HK-2 (cell line): ENCODE results near the gene PFKFB2.
"Not testable (repeated sequence)": the region's sequence is repeated elsewhere in the genome, so short reads cannot be mapped to it uniquely, and the experiment has no call there.

ENCODE experiments used
- DNase-seq: peaks from one replicate; pipeline ENCODE4 v3.0.0-alpha.2; 2018; ENCODE audit not compliant: unreplicated experiment

PFKFB2 gene

DNA sequence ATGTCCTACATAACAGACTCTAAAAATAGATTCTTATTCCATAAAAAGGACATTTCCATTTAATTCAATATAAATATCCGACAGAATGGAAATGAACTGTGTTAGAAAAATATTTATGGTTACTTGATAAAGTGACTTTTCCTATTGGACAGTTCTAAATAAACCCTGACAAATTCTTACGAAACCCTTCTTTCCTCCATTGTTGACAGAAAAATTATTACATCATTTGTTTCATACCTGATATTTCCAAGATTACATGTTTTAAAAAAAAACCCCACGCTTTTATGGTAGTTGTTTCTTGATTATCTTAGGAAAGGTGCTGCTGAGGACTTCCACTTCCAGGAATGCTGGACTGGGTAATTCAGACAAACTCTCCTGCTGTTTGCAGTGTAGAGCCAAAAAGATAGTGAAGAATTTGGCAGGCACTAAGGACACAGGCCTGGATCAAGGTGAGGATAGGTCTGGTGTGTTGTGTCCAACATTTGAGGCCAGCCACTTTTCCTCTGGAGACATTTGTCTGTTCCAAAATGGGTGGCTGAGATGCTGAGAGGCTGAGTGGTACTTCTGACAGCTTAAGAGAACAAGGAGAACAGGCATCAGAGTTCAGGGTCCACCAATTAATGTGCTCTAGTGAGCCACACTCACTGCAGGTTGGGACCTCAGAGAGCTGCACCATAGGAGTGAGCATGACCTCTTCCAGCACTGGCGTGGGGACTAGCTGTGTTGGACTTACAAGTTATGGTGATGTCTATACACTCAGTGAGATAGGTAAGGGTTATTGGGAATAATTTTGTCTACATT, 13.5 kb upstream of the PFKFB2 start:
- DNase-seq: no peak

DNA sequence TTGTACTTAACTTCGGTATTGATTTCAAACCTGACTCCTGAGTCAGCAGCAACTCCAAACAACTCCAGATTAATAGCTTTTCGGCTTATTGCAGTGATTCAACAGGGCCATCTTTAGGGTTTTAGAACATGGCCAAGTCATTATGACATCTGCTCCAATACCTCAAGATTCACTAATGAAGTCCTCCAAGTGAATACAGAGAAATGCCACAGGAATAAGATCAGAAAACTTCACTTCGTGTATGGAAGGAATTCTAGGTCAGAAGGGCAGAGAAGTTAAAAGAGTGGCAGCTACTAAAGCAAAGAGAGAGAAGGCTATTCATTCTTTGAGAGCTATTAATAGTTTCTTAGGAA, 12.9 kb upstream of the PFKFB2 start:
- DNase-seq: no peak

GRCh38 chr1:207041397-207041796, 11.7 kb upstream of the PFKFB2 start:
- DNase-seq: not testable (repeated sequence)

DNA sequence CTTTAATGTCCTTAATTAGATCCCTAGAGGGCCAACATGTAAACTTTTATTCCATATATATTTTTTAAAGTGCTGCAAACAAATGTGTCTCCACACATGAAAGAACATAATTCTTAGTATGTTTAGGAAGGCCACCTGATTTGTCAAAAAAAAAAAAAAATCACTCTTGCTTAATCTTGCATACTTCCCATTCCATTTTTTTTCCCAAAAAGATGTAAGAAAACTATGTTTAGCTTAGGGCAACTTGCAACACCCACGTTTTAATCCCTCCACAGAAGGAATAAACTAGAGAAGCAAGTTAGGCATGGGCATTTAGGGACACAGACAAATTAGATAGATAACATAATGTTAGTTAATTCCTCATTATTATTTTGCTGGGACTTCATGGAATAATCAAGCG, 7.6 kb upstream of the PFKFB2 start:
- no peak for DNase-seq

GRCh38 chr1:207047505-207047904, 5.6 kb upstream of the PFKFB2 start:
- DNase-seq: no peak

- no peak for DNase-seq
Measured at GRCh38 chr1:207048041-207048440, 5.0 kb upstream of the PFKFB2 start.

DNA sequence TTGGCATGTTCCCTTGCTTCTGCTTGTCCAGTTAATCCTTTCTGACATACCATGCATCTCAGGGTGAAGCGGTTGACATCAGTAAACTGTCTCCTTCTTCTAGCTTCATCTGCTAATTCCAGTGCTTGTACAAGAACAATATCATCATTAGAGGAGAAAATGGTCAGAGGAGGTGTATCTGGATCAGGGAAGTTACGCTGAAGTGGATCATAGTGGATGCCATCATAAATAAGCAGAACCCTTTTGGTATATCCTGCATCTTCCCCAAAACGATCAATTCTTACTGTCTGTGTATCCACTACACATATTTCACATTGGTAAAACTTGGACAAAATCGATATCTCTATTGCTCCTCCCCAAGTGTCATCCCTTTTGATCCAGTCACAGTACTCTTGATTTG, 4.0 kb upstream of the PFKFB2 start:
- no peak for DNase-seq

DNA sequence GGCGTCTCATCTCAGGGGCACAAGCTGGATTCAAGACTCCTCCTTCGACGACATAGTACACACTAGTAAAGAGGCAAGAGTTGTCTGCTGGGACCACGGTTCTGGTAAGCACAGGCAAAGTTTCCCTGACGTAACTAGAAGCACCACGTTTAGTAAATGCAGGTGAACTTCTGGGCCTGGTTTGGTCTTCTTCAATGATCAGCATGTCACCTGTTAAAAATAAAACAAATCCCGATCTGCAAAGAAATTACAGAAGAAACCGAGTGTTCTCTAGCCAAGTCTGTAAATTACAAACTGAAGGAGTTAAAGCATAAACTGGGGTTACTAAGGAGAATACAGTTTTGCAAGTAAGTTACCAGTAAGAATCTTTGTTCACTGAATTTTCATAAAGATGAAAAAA, 3.6 kb upstream of the PFKFB2 start:
- no peak for DNase-seq

DNA sequence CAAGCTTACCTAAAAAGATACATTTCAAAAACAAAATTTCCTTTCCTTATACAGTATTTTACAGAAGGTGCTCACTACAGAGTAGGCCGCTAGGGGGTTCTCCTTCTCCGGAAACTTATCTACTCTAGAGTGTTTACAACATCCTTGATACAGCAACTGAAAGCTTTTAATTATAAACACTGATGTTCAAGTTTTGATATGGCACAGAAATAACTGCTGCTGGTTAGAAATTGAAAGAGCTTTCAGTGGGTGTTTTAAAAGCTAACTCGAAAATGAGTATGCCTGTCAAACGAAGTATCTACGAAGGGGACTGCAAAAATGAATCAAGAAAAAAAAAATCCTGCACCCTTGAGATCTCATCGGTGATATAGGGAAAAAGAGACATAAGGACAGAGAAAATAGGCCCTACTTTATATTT, 3.1 kb upstream of the PFKFB2 start:
- no peak for DNase-seq

- peak; percentile 96 for DNase-seq
Measured at GRCh38 chr1:207050480-207051190, 2.4 kb upstream of the PFKFB2 start.

GRCh38 chr1:207051191-207051943, 1.7 kb upstream of the PFKFB2 start, which contains the start of gene YOD1:
TSS of gene YOD1 (minus strand) at chr1:207051208. CDS start at chr1:207051030, 178 bp downstream.
- DNase-seq: peak; percentile 93

GRCh38 chr1:207054491-207054890, 1.4 kb downstream of the PFKFB2 start:
- no peak for DNase-seq

DNA sequence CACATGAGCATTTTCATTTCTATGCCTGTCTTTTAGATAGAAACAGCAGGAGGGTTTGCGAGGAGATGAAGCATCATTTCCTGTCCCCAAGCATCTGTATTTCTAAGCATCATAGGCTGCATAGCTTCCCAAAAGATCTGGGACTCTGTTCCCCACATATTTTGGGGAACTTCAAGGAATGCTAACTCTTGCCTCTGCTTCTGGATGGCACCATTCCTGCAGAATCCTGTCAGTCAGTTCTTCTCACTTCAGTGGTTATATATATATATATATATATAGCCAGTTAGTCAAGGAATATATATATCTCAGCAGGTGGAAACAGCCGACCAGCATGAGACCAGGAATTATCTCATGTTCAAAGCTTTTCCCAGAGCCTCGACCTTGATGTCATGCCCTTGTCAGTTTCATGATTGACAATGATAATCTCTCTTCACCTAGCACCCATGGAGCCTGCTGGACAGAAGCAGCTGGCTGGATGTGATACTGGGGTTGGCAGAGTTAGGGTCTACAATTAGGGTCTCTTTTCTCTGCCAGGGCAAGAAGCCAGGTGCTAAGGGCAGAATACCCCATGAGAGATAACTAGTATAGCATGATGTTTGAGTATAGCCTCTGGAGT, 2.4 kb downstream of the PFKFB2 start:
- DNase-seq: no peak

DNA sequence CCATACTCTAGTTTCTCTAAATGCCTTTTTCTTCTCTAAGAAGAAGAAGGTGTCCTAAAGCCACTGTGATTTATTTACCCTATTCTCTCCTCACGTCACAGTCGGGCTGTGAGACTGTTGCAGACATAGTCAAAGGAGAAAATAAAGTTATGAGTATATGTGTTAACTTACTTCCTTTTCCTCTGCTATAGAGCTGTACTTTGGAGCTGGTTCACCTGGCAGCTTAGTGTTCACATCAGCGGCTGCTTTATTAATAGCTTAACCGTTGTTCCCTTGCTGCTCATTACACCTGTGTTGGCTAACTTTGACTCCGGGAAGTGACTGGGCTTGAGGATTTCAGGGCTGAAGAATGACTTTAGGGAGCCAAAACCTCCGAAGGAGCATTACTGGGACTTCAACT, 3.6 kb downstream of the PFKFB2 start:
- DNase-seq: no peak

GRCh38 chr1:207058252-207058651, 5.2 kb downstream of the PFKFB2 start:
- DNase-seq: no peak

GRCh38 chr1:207058878-207059867, 6.1 kb downstream of the PFKFB2 start:
- no peak for DNase-seq

DNA sequence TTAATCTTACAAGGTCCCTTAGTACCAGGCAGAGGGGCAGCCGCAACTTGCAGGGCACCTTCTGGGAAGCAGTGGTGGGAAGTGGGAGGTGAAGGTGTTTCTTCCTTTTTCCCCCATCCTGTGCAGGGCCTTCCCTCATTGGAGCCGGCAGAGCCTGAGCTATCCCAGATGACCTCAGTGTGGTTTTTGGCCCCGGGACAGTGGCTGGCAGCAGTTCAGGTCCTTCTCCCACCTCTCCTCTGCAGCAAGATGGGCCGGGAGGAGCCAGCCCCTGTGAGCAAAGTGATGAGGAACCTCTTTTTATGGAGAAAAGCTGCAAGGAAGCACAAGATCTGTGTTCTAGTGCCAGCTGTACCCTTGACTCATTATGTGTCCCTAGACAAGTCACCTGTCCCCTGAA, 6.8 kb downstream of the PFKFB2 start:
- no peak for DNase-seq

- DNase-seq: no peak
Measured at GRCh38 chr1:207060596-207060995, 7.5 kb downstream of the PFKFB2 start.

- no peak for DNase-seq
Measured at GRCh38 chr1:207062058-207062457, 9.0 kb downstream of the PFKFB2 start.

DNA sequence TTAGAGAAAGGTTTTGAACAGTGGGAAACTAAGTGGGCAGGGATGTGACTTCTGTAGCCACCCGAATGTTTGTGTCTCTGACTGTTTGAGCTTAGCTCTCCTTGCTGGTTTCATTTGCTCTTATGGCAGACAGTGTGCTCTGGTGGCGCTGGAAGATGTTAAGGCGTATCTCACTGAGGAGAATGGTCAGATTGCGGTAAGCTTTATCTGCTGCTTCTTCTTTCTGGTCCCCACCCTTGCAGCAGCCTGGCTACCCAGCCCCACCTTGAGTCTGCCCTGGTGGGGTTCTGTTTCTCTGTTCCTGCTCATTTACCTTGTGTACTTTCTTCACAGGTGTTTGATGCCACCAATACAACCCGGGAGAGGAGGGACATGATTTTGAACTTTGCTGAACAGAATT, 9.9 kb downstream of the PFKFB2 start:
- no peak for DNase-seq

DNA sequence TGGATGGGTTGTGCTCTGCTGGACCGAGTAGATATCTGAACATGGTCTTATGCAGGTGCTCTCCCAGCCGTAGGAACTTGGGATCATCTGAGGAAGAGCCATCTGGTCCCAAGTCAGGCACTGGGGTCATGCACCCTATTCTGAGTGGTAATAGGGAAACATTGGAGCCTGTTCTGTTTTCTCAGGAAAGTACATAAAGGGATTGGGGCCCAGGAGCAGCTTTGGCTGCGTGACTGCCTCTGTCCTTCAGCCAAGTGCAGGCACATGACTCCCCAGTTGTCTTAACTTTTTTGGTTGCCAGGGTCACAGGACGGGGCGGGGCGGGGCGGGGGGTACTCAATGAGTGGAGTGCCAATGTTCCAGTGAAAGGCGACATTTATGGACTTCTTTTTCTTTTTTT, 11.5 kb downstream of the PFKFB2 start:
- DNase-seq: no peak
